Anterior cingulate cortex (tissue), 58 donors: ENCODE measurements around the gene CTDNEP1.

Experiments
- DNase-seq, 58 donors: peaks; one replicate each; lab custom pipeline; 2025; lab: John Stamatoyannopoulos, UW

CTDNEP1 gene

DNA sequence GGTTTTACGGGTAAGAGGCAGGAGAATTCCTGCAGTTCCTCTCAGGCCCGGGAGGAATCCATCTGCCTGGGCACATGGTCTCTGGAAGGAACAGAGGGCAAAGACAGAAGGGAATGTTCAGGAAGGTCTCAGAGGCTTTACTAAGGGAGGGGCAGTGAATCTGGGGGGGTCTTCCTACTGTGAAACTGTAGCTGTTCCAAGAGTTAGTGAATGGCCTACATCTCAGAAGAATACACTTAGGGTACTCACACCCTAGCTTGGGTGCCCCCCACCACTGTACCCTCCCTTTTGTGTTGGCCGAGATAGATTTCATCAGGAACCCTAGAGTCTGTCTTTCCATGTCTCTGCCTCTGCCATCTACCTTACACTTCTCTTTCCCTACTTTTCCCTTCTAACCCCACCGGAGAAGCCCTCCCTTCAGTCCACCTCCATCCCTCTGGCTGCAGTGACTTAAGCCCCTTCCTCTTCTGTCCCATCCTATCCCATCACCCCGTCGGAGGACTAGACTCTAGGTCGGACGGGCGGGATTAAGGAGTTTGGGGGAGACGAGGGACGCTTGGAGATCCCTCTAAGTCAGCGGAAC lies 32.2 kb downstream of the CTDNEP1 start:
- no peak for DNase-seq

DNA sequence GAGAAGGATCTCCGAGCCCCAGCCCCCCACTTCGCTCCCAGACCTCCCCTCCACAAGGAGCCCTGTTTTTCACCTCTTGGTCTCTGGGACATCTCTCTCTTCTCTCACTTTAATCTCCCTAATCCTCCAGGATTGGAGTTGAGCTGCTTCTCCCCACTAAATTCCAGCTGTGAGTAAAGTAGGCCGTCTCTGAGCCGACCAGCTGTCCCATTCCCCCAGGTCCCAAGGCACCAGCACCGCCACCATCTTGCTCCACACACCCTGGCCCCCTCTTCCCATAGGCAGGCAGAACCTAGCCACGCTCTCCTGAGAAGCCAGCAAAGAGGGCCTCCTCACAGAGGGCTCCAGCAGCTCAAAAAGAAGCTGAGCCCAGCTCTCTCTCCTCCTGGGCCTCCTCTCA lies 32.8 kb downstream of the CTDNEP1 start:
- no peak for DNase-seq

DNA sequence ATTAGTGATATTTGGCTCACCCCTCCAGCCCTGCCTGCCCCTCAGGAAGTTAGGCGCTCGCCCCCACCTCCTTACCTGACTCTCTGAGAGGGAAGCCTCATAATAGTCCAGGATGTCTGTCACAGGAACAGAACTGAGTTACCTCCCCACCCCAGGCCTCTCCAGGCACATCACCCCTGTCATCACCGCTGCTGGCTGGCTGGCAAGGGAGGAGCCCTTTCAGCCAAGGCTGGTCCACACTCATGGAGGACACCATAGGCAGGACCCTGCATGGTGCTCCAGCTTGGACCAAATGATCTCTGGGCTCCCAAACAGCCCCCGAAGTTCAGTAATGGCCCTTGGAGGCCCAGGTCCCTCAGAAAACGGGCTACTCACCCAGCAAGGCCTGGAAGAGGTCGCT lies 33.4 kb downstream of the CTDNEP1 start:
- no peak for DNase-seq

DNA sequence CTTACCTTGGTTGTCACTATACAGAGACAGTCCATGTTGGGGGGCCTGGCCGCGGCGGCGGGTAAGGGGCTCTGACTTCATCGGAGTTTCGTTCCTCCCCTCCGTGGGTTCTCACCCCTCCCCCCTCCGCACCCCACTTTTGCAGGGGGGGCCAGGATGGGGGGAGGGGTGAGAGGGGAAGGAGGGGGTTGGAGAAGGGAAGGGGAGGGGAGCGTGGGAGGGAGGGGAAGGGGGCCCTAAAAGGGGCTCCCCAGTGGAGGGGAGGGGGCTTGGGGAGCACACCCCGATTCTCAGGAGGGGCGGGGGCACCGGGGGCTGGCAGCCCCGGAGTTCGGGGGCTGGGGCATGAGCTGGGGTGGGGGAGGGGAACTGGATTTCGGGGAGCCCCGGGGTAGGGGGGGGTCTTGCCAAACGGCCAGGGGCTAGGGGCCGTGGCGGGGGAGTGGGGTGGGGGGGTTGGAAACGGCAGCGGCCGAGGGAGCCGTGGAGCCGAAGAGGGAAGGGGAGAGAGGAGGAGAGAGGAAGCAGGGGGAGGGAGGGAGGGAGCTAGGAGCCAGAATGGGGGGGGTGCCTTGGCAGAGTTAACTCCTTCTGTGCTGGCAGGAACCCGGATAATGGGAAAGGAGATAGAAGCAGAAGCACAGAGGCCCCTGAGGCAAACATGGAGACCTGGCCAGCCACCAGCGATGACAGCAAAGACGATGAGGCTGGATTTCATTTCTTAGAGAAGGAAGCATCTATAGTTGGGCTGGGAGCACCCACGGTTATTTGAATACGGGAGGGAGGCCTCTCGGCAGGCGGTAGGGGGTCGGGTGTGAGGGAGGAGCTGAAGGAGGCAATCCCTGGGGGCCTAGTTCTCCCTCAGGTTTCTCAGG lies 34.2 kb downstream of the CTDNEP1 start:
- DNase-seq, result peak in 33 of 58 donors; percentile 15 to 80 (median 49)

DNA sequence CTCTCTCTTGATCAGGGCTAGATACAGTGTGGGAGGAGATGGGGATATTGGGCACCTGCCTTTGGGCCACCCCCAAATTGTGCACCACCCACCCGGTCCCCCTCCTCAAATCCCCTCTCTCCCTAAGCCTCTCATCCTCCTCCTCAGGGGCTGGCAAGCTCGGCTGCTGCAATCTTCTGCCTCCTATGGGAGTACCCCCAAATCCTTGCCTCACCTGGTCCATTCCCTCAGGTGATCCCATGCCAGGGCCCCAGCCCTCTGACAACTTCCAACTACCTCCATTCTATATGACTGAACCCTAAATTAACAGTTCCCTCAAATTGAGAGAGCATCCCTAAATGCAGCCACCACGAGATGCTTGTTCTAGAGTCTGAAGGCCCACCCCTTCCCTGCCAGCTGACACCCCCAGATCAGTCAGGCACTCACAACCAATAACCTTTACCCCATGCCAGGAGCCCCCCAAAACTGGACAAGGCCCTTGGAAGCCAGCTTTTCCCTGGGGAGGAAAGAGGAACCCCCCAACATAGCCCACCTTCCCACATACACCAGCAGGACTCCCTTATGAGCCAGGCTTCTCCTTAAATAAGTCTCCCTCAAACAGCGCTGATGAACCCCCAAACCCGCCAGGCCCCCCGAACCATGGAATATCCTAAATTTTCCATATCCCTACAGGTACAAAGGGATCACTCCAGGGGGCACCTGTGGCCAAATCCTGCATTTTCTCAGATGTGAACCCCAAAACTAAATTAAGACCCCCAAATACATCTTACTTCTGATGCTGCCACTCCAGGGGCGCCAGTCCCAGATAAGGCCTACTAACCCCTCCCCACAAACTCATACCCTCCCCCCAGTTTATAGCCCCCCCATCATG lies 35.1 kb downstream of the CTDNEP1 start:
- DNase-seq, result peak in 1 of 58 donors; percentile 12

DNA sequence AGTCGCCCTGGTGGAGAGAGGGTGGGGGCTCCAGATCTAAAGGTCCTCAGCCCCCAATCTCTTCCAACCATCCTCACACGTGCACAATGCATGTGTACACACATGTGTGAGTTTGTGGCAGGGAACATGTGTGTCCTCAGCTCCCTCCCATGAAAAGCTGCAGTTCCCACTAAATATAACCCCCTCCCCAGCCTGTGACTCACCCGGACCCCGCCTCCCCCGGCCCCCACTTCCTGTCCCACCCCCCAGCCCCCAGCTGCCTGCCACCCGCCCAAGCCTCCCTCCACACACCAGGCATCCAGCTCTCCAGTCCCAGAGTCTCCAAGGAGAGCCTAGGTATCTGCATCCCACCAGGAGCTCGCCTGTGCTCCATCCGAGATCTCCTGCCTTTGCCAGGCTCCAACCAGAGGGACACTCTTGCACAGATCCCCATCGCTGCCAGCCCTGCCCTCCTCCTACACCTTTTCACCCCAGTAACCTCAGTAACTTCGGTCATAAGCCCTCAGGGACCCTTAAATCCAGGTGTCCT lies 35.8 kb downstream of the CTDNEP1 start:
- peak in 1 of 58 donors; percentile 32 for DNase-seq

DNA sequence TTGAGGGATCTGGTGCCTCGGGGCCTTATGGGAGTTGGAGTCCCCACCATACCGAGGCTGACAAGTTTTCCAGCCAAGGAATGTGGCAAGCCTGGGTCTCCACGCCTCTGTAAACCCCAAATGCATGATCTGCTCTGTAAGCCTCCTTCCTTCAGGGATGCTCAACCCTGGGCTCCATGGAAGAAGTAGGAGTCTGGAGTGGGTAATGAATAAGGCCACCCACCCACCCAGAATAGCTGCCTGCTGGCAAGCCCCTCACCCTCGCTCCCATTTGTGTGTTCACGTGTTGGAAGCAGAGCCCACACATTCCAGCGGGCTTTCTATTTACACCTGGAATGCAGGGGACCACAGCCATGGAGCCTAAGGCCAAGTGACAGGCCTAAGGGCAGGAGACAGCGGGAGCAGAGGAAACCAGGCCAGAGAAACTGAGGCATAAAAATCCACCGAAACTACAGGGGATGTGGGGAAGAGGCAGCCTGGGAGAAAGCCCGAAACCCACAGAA lies 36.3 kb downstream of the CTDNEP1 start:
- peak in 1 of 58 donors; percentile 93 for DNase-seq

DNA sequence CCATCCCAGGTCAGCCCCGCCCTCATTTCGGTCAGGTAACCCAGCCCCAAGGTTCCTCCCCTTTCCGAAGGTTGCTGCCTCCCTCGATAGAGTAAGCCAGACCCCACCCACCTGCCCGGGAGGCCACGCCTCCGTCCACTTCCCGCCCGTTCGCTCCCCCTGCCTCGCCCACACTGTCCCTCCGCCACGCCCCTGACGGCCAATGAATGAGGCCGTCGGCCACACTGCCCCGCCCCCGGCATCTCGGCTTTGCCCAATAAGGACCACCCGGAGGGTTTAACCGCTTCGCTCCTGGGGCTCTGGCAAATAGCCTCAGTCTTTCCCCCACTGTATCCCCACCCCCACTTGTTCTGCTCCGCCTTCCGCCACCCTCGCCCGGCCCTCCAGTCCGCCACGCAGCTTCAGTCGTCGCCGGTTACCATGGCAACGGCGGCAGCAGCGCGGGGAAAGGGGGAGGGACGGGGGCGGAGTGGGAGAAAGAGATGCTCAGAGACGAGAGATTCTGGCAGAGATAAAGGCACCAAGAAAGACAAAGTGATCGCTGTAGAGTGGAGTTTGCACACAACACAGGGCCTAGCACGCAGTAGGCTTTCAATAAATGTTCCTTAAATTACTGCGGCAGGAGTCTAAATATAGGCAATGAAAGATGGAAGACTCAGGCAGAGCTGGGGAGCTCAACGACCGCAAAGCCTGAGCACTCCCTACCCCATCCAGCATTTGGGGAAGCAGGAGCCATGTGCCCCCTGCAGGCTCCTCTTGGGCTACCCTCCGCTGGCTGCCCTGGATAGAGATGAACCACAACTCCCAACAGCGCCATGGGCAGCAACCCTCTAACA lies 37.0 kb downstream of the CTDNEP1 start:
- peak; percentile 75 to 99 (median 96) for DNase-seq

DNA sequence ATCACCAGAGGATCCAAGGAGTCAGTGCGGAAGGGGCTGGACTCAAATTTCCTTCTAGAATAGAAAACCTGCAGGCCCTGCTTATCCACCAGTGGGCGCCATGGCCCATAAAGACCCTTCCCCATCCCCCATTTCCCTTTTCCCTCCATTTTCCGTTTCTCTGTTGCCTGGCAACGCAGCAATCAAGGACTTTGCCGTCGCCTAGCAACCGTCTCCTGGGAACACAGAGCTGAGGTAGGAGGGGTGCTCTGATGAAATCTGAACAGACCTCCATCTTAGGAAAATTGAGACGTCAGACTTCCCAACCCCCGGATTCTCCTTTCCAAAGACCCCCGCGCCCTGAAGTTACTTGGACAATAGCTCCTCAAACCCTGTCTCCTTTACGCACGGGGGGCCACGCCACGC lies 37.6 kb downstream of the CTDNEP1 start:
- peak in 47 of 58 donors; percentile 43 to 93 (median 77) for DNase-seq

DNA sequence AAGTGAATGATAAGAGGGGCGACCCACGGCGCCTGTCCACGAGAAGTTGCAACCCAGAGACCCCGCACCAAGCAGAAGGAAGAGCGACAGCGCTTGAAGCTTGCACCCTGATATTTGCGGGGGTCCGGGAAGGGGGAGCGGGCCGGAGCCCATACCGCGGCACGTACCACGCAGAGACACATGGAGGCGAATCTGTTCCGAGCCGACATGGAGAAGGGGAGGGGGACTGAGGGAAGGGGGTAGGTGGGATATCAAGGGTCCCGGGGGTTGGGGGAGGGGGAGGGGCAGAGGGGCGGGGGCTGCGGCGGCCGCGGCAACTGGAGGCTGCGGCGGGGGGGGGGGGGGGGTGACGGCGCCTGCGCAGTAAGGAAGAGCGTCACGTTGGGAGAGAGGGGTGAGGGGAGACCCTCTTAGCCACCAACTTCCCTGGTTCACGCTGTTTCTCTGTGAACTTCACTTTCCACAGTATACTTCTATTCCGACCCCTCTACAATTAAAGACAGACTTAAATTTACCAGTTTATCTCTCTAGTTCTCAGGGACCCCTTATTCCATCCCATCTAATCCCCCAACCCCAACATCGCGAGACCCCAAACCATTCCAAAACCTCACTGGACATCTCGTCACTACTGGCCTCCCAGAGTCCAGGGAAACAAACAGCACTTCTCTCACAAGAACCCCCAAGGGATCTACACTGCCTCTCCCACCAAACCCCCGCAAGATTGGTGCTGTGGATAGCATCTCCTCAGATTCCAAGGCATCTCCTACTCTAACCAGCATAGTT lies 39.9 kb downstream of the CTDNEP1 start:
- no peak for DNase-seq

DNA sequence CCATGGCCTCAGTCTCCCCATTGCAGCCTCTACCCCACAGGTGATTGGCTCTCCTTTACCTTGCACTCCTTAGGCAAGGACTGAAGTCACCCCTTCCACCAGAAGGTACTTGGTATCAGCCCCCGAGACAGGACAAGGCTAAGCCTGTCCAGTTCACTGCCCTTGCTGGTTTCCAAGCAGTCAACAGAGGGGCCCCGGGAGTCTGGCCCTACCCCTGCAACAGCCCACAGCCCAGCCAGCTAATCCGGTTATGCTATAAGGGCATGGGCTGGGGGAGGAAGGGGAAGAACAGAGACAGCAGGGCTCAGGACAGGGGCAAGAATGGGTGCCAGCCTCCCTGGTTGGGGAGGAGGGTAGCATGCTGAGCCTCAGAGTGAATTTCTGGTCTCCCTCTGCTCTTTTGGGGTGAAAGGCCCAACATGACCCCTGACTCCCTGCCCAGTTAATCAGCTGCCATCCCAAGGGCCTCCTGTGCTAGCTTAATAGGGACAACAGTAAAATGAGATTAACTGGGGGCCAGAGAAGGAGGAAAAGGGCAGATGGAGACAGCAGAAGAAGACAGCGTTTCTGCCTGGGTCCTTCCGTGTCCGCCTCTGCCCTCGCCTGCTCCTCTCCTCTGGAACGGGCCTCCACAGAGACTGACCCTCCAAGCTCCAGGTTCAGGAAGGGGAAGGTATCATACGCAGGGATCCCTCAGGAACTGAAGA lies 42.6 kb downstream of the CTDNEP1 start:
- no peak for DNase-seq

DNA sequence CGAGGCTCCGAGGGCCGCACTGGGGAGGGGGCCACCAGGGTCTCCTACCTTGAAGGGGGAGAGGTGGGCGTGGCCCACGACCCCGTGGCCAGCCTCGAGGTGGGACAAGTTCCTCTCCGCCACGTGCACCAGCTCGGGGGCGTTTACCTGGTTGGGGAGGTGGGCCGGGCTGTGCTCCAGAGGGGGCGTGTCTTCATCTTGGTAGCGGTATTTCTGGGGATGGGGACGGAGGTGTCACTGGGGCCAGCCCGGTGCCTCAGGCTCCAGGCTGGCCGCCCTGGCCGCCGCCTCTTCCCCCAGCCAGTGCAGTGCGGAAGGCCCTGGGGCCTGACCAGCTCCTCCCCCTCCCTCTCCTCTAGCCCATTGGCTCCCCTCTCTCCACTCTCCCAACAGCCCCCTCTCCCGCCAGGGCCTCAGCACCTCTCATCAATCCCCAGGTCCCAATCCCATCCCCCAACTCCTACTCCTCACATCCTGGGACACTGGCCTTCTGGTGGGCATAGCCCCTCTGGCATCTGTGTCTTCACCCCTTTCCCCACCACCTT lies 43.4 kb downstream of the CTDNEP1 start:
- DNase-seq, result no peak

DNA sequence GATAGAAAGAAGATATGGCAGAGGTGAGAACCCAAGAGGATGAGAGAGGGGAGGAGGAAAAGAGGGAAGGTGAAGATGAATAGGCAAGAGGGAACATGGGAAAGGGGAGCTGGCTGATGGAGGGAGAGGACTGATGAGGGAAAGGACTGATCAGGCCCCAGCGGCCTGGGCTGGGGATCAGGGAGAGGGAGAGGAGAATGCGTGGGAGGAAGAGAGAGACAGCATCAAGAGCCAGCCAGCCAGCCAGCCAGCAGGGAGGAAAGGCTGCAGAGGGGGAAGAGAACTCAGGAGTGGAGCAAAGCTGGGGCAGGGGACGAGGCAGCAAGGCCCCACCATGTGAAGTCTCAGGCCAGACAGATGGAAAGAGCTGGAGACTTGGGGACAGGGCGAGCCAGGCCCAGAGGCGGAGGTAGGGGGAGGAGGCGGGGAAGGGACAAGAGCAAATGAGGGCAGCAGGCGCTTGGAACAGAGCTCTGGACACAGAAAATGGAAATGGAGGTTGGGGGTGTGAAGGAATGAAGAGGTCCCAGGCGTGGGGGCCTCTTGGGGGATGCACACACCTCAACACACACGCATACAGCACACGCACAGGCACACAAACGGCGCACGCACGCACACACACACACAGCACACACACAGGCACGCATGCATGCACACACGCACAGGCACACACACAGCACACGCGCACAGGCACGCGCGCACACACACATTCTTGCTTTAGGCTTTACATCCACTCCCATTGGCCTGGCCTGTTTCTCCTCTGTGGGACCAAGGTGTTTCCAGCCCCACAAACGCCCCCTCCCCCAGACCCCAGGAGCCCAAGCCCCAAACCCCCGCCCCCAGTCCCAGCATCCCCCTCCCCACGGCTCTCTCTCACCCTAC lies 44.2 kb downstream of the CTDNEP1 start:
- peak in 2 of 58 donors; percentile 27 to 50 for DNase-seq

DNA sequence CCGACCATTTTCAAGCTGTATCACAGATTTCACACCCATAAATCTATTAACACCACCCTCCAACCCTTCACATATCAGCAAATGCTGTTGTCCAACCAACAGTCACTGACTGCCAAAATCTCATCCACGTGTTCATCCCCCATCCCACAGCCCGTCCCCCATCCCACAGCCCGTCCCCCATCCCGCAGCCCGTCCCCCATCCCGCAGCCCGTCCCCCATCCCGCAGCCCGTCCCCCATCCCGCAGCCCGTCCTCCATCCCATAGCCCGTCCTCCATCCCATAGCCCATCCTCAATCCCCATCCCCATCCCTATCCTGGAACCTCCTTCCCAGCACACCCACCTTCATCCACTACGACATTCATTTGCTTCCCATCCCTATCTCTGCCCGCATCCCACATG lies 46.0 kb downstream of the CTDNEP1 start:
- DNase-seq, result no peak

DNA sequence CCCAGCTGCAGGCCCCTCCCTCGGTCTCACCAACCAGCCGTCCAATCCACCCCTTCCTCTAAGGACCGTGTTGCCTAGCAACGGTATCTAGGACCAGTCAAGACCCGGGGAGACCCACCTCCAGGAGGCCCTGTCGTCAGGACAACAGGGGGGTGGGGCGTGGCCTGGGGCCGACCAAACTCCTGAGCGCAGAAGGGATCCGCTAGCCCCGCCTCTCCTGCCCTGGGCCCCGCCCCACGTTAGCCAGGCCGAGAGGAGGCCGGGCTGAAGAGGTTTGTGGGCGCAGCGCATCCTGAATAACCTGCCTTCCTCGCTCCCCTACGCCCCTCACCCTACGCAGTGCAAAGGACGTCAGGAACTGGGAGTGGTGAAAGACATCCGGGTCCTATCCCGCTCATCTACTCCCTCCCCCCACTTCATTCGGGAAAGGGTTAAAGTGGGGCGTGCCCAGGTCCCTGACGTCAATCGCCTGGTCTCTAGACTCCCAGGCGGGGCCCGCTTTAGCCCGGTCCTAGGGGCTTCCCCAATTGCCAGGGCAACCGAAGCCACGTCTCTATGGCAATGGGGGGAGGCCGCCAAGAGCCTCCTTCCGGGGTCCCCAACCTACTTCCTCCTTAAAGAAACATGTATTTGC lies 46.6 kb downstream of the CTDNEP1 start:
- peak; percentile 36 to 91 (median 82) for DNase-seq

DNA sequence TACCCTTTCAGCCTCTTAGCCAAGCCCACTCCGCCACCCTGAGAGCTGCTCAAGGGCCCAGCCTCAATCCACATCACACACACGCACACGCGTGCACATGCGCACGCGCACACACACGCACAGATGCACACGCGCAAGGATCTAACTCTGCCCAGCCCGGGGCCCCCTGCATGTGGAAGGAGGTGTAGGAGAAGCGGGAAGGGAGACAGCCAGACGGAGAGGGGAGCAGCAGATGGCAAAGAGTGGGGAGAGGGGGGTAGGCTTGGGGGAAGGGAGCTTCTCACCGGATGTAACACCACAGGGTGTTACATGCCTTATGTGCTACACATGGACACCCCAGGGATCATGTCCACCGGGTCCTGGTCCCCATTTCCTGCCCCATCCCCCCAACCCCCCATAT lies 47.2 kb downstream of the CTDNEP1 start:
- DNase-seq, result peak in 20 of 58 donors; percentile 17 to 71 (median 43)
